Muscle of leg (tissue), 11 donors: ENCODE measurements around the gene IFITM2. TPM values are rescaled to one million over a fixed set of nuclear protein-coding genes. Genes with fewer than 3 reads are reported as not detected.
A peak's percentile ranks its signal among the peaks of the same experiment; 100 is the strongest.
"Not testable (repeated sequence)": the region's sequence is repeated elsewhere in the genome, so short reads cannot be mapped to it uniquely, and the experiment has no call there.

Experiments used
- DNase-seq: peaks from one replicate; pipeline ENCODE4 v3.0.0; 2013
- H3K27ac ChIP-seq: one replicate; pipeline ENCODE4 v1.5.1; 2013; ENCODE audit warnings: mild to moderate bottlenecking, low read length, control low read depth
- H3K27me3 ChIP-seq: one replicate; pipeline ENCODE4 v1.6.1; 2013; ENCODE audit warnings: low read length; ENCODE audit not compliant: control insufficient read depth, insufficient read depth
- H3K36me3 ChIP-seq: one replicate; pipeline ENCODE4 v1.6.1; 2013; ENCODE audit warnings: low read length; ENCODE audit not compliant: control insufficient read depth, insufficient read depth
- H3K4me1 ChIP-seq: one replicate; pipeline ENCODE4 v1.6.1; 2013; ENCODE audit warnings: low read length; ENCODE audit not compliant: control insufficient read depth, insufficient read depth
- H3K4me3 ChIP-seq: one replicate; pipeline ENCODE4 v1.5.1; 2013; ENCODE audit warnings: low read length, control low read depth
- H3K9me3 ChIP-seq: replicated peaks from 2 replicates; pipeline ENCODE4 v1.6.1; 2013; ENCODE audit warnings: low read depth, low read length; ENCODE audit not compliant: control insufficient read depth
- WGBS: methylation state at CpG from one replicate; pipeline ENCODE4 v1.1.5; 2013; ENCODE audit warnings: missing lambda C conversion rate; ENCODE audit not compliant: insufficient coverage; 5-methylcytosine and 5-hydroxymethylcytosine counted together
- polyA plus RNA-seq, 8 donors: library from polyadenylated mRNA; unstranded; fragments of 120-200 nt; gene quantifications; one replicate each; pipeline versions ENCODE4 v1.2.1 to v1.2.3, GENCODE V29; 2013; ENCODE audit warnings: inconsistent platforms in 1 of 8, low replicate concordance in 1 of 8; ENCODE audit not compliant: insufficient read length in 8 of 8, insufficient read depth in 1 of 8
- total RNA-seq: library from RNA; stranded (reverse); fragments of 120-200 nt; gene quantifications from one replicate; pipeline ENCODE4 v1.2.4, GENCODE V29; 2013

IFITM2 gene
- total and polyA plus RNA-seq, 9 donors: 48.1 to 130 (median 83.2) TPM

DNA sequence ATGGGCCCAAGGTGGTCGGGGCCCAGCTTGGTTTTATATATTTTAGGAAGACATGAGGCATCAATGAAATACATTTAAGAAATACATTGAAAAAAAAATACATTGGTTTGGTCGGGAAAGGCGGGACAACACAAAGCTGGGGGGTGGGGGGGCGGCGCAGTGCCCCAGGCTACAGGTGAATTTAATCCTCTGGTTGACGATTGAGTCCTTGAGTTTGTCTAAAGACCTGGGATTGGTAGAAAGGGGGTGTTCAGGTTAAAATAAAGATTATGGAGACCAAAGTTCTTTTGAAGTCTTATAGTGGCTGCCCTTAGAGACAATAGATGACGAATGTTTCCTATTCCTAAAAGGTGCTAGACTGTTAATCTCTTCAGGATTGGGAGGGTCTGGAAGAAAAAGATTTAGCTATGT, 9.3 kb downstream of the IFITM2 start:
- H3K27ac ChIP-seq: peak overlapping the region; percentile 69
- peaks cover 46% of the 10 kb centered on the region for H3K4me1 ChIP-seq
- DNase-seq: no peak
- peaks cover 8% of the 10 kb centered on the region for H3K36me3 ChIP-seq
- 73% methylated on average over 5 of the region's 7 CpGs for WGBS
- no peaks in the 10 kb centered on the region for H3K9me3 ChIP-seq
- no peak overlapping the region for H3K4me3 ChIP-seq
- peaks cover 30% of the 10 kb centered on the region for H3K27me3 ChIP-seq

- no CpG with 5 or more reads among the region's 30 CpGs for WGBS
- DNase-seq, H3K4me3 ChIP-seq, H3K36me3 ChIP-seq, H3K9me3 ChIP-seq: not testable (repeated sequence)
- Histone ChIP-seq H3K27ac (peak overlapping the region; percentile 65), H3K27me3 (peaks cover 30% of the 10 kb centered on the region), H3K4me1 (peaks cover 39% of the 10 kb centered on the region)
These were observed 10.2 kb downstream of the IFITM2 start for GRCh38 chr11:317668-318404.

- peaks cover 36% of the 10 kb centered on the region for H3K4me1 ChIP-seq
- H3K36me3 ChIP-seq, H3K9me3 ChIP-seq, DNase-seq: not testable (repeated sequence)
- no CpG with 5 or more reads among the region's 79 CpGs for WGBS
- peaks cover 26% of the 10 kb centered on the region for H3K27me3 ChIP-seq
- peak overlapping the region; percentile 75 for H3K4me3 ChIP-seq
- H3K27ac ChIP-seq: peak overlapping the region; percentile 78
These were observed 10.9 kb downstream of the IFITM2 start for GRCh38 chr11:318405-319120.

- not testable (repeated sequence) for H3K9me3 ChIP-seq, DNase-seq, H3K36me3 ChIP-seq
- Histone ChIP-seq H3K27me3 (peaks cover 25% of the 10 kb centered on the region), H3K27ac (peak overlapping the region; percentile 94), H3K4me1 (peaks cover 34% of the 10 kb centered on the region), H3K4me3 (peak overlapping the region; percentile 75)
- WGBS: 19% methylated on average over 8 of the region's 29 CpGs
These were observed 11.7 kb downstream of the IFITM2 start for GRCh38 chr11:319121-319887.

GRCh38 chr11:319888-320273, 12.3 kb downstream of the IFITM2 start:
- H3K27ac ChIP-seq: peak overlapping the region; percentile 94
- DNase-seq, H3K9me3 ChIP-seq, H3K36me3 ChIP-seq: not testable (repeated sequence)
- H3K27me3 ChIP-seq: peaks cover 25% of the 10 kb centered on the region
- H3K4me3 ChIP-seq: peak overlapping the region; percentile 75
- peaks cover 38% of the 10 kb centered on the region for H3K4me1 ChIP-seq
- WGBS: no CpG with 5 or more reads among the region's 10 CpGs

DNA sequence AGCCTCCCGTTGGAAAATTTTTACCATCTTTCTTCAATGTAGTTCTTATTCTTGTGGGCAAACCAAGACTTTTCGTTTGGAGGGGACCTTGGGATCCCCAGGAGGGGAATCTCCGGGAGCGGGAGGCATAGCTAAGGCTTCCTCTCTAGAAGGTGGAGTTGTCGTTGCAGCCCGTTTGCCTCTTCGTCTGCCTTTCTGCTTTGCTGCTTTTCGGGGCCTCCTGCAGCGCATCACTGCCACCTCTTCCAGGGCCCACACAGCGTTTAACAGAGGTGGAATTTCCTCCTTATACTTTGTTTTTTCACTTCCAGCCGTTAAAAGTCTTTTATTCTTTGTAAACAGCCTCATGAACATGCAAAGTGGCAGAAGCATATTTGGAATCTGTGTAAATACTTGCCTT, 16.5 kb downstream of the IFITM2 start:
- no peak overlapping the region for H3K4me3 ChIP-seq
- no peaks in the 10 kb centered on the region for H3K27me3 ChIP-seq
- peak overlapping the region; percentile 88 for H3K27ac ChIP-seq
- 26% methylated on average over 6 of the region's 11 CpGs for WGBS
- H3K36me3 ChIP-seq: no peaks in the 10 kb centered on the region
- no peak for DNase-seq
- H3K9me3 ChIP-seq: no peaks in the 10 kb centered on the region
- peaks cover 49% of the 10 kb centered on the region for H3K4me1 ChIP-seq

DNA sequence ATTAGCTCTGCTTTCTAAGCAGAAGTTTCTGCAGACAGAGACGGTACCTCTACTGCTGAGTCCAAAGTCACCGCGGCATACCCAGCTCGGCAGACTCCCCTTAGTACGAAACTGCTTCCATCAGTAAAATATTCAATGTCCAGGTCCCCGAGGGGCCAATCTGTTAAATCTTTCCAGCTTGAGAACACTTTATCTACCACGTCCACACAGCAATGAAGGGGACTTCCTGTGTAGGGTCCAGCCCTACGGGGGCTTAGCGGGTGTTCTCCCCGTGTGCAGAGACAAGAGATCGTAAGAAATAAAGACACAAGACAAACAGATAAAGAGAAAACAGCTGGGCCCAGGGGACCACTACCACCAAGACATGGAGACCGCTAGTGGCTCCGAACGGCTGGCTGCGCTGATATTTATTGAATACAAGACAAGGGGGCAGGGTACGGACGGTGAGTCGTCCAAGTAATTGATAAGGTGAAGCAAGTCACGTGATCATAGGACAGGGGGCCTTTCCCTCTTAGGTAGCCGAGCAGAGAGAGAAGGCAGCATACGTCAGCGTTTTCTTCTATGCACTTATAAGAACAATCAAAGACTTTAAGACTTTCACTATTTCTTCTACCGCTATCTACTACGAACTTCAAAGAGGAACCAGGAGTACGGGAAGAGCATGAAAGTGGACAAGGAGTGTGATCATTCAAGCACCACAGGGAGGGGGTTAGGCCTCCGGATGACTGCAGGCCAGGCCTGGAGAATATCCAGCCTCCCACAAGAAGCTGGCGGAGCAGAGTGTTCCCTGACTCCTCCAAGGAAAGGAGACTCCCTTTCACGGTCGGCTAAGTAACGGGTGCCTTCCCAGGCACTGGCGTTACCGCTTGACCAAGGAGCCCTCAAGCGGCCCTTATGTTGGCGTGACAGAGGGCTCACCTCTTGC, 17.2 kb downstream of the IFITM2 start:
- Histone ChIP-seq H3K4me1 (peaks cover 49% of the 10 kb centered on the region), H3K27ac (peak overlapping the region; percentile 92)
- not testable (repeated sequence) for H3K9me3 ChIP-seq, H3K27me3 ChIP-seq, H3K4me3 ChIP-seq, H3K36me3 ChIP-seq
- DNase-seq: peak; percentile 63
- WGBS: 12% methylated on average over 8 of the region's 34 CpGs

DNA sequence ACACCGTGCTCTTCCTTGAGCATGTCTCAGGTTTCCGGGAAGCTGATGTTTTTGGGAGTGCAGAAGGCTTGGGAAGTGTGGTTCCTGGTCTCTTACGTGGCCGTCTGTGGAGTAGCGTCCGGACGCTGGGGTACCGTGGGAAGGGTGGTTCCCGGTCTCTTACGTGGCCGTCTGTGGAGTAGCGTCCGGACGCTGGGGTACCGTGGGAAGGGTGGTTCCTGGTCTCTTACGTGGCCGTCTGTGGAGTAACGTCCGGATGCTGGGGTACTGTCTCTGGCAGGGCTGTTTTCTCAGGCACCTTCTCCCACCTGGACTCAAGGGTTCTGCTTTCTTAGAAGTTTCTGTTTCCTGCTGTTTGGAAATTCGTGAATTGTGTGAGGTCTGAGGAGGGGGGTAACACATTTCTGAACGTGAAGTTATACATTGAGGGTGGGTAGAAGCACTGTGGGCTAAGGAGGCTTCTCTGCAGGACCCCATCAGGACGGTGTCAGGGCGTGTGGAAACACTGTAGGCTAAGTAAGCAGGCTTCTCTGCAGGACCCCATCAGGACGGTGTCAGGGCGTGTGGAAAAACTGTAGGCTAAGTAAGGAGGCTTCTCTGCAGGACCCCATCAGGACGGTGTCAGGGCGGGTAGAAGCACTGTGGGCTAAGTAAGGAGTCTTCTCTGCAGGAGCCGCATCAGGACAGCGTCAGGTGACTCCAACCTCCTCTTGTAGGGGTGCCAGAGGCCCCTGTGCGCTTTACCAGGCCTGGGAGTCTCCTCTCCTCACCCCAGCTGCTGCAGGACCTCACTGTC, 18.4 kb downstream of the IFITM2 start:
- H3K4me3 ChIP-seq: no peak overlapping the region
- WGBS: 75% methylated on average over 28 of the region's 30 CpGs

DNA sequence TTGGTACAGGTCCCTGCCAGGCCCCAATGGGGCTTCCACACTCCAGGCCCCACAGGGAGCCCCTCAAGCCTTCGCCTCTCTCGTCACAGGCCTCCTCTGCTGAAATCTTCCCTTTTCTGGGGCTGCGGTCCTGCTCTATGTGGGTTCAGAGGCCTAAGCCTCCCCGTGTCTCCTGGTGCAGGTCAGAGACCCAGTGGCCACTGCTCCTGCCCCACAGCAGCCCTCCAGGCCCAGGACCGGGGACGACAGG, 18.9 kb downstream of the IFITM2 start:
- Histone ChIP-seq H3K27me3 (no peaks in the 10 kb centered on the region), H3K4me1 (peaks cover 52% of the 10 kb centered on the region), H3K4me3 (no peak overlapping the region), H3K27ac (peak overlapping the region; percentile 92), H3K9me3 (no peaks in the 10 kb centered on the region), H3K36me3 (no peaks in the 10 kb centered on the region)
- 53% methylated on average over 6 of the region's 6 CpGs for WGBS
- no peak for DNase-seq

More for the DNA sequence above, 18.4 kb downstream of the IFITM2 start:
- Histone ChIP-seq H3K4me1 (peaks cover 48% of the 10 kb centered on the region), H3K27ac (peak overlapping the region; percentile 92), H3K27me3 (no peaks in the 10 kb centered on the region), H3K36me3 (no peaks in the 10 kb centered on the region), H3K9me3 (no peaks in the 10 kb centered on the region)
- no peak for DNase-seq
